Fibroblast of lung (primary cell): ENCODE data around the gene ZNF804B.

Source experiments
- EZH2 ChIP-seq: IDR thresholded peaks from 2 replicates; pipeline ENCODE4 v1.5.1; 2012; ENCODE audit warnings: low read length, control low read depth, mild to moderate bottlenecking; ENCODE audit errors: missing control alignments
- TF ChIP-seq, protein P1 (sequence below), 2 donors: IDR thresholded peaks in 1 of 2; conservative IDR thresholded peaks in 1 of 2; 1 replicate in 1 of 2; 2 replicates in 1 of 2; pipeline ENCODE4 v1.5.1; 2011 to 2012; ENCODE audit warnings: low read length in 2 of 2, control low read depth in 1 of 2, inconsistent platforms in 1 of 2, low read depth in 1 of 2, mild to moderate bottlenecking in 1 of 2

DNA sequence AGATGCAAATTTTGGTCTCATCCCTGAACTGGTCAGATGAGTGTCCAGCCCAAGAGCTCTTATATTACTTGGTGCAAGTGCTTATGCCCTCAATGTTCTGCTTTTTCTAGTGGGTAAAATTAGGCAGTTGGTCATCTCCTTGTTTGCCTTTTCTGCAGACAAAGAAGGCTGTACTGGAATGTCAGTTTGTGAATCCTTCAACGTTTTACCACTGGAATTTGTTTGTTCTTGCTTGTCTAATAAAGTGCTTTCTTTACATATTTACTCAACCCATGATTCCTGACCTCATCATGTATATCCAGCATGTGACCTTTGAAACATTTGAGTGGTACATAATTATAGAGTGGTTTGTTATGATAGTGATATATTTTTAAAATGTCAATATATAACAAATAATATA is 268.3 kb downstream of the ZNF804B start:
- TF ChIP-seq, protein P1, sequence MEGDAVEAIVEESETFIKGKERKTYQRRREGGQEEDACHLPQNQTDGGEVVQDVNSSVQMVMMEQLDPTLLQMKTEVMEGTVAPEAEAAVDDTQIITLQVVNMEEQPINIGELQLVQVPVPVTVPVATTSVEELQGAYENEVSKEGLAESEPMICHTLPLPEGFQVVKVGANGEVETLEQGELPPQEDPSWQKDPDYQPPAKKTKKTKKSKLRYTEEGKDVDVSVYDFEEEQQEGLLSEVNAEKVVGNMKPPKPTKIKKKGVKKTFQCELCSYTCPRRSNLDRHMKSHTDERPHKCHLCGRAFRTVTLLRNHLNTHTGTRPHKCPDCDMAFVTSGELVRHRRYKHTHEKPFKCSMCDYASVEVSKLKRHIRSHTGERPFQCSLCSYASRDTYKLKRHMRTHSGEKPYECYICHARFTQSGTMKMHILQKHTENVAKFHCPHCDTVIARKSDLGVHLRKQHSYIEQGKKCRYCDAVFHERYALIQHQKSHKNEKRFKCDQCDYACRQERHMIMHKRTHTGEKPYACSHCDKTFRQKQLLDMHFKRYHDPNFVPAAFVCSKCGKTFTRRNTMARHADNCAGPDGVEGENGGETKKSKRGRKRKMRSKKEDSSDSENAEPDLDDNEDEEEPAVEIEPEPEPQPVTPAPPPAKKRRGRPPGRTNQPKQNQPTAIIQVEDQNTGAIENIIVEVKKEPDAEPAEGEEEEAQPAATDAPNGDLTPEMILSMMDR (conservative IDR thresholded peaks at IDR 0.05 in 1 of 2, IDR thresholded peaks at IDR 0.05 in 1 of 2; ENCODE audit: low read depth in 1 of 2, low read length in 2 of 2) = no peak
- no peak for TF ChIP-seq EZH2
